ENCODE data around the gene HGS. TPM values are rescaled to one million over a fixed set of nuclear protein-coding genes. Genes with fewer than 3 reads are reported as not detected.

Gene HGS
- total RNA-seq, 1 donor from 2014 or later = 46.2 TPM

GRCh38 chr17:81708739-81709185 lies 25.0 kb downstream of the HGS start:
- Histone ChIP-seq H3K4me2 (no peak overlapping the region), H2AFZ (replicated peaks) (no peak overlapping the region), H3K9ac (no peak overlapping the region), H3K36me3 (no peaks in the 10 kb centered on the region), H3K4me3 (no peak overlapping the region), H3K9me3 (ENCODE audit: low read depth) (no peaks in the 10 kb centered on the region), H3F3A (ENCODE audit: low read depth) (peaks cover 46% of the 10 kb centered on the region), H3K4me1 (peaks cover 38% of the 10 kb centered on the region), H4K20me1 (ENCODE audit: low read depth) (peaks cover 17% of the 10 kb centered on the region), H3K27me3 (peaks cover 21% of the 10 kb centered on the region), H3K27ac (peak overlapping the region; percentile 63), H3K79me2 (ENCODE audit: low read depth) (peaks cover 31% of the 10 kb centered on the region)
- Mint-ChIP-seq H3K9me3 (no peaks in the 10 kb centered on the region), H3K36me3 (peaks cover 13% of the 10 kb centered on the region), H3K27me3 (ENCODE audit: insufficient read depth, low read depth) (peaks cover 4% of the 10 kb centered on the region), H3K4me3 (peak overlapping the region; percentile 27), H3K27ac (no peak overlapping the region), H3K4me1 (peaks cover 26% of the 10 kb centered on the region)
- TF ChIP-seq EZH2phosphoT487 (IDR thresholded peaks at IDR 0.05) = no peak
- no peak for TF ChIP-seq EZH2 (IDR thresholded peaks at IDR 0.05)
- TF ChIP-seq, protein P1, sequence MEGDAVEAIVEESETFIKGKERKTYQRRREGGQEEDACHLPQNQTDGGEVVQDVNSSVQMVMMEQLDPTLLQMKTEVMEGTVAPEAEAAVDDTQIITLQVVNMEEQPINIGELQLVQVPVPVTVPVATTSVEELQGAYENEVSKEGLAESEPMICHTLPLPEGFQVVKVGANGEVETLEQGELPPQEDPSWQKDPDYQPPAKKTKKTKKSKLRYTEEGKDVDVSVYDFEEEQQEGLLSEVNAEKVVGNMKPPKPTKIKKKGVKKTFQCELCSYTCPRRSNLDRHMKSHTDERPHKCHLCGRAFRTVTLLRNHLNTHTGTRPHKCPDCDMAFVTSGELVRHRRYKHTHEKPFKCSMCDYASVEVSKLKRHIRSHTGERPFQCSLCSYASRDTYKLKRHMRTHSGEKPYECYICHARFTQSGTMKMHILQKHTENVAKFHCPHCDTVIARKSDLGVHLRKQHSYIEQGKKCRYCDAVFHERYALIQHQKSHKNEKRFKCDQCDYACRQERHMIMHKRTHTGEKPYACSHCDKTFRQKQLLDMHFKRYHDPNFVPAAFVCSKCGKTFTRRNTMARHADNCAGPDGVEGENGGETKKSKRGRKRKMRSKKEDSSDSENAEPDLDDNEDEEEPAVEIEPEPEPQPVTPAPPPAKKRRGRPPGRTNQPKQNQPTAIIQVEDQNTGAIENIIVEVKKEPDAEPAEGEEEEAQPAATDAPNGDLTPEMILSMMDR (IDR thresholded peaks at IDR 0.05) = no peak
- DNase-seq (ENCODE audit: low spot score) = no peak

GRCh38 chr17:81710514-81711308 lies 26.9 kb downstream of the HGS start:
- Histone ChIP-seq H3K4me1 (peaks cover 33% of the 10 kb centered on the region), H3K36me3 (no peaks in the 10 kb centered on the region), H3F3A (ENCODE audit: low read depth) (peaks cover 39% of the 10 kb centered on the region), H3K27me3 (peaks cover 21% of the 10 kb centered on the region), H3K9me3 (ENCODE audit: low read depth) (no peaks in the 10 kb centered on the region), H4K20me1 (ENCODE audit: low read depth) (peaks cover 23% of the 10 kb centered on the region), H3K4me3 (peak overlapping the region; percentile 94), H3K27ac (no peak overlapping the region), H3K79me2 (ENCODE audit: low read depth) (peaks cover 12% of the 10 kb centered on the region), H2AFZ (replicated peaks) (no peak overlapping the region), H3K9ac (no peak overlapping the region), H3K4me2 (peak overlapping the region; percentile 100)
- Mint-ChIP-seq H3K9me3 (no peaks in the 10 kb centered on the region), H3K27me3 (ENCODE audit: insufficient read depth, low read depth) (peaks cover 3% of the 10 kb centered on the region), H3K4me3 (peak overlapping the region; percentile 79), H3K4me1 (peaks cover 24% of the 10 kb centered on the region), H3K27ac (no peak overlapping the region), H3K36me3 (peaks cover 9% of the 10 kb centered on the region)
- TF ChIP-seq EZH2 (IDR thresholded peaks at IDR 0.05) (no peak), EZH2phosphoT487 (IDR thresholded peaks at IDR 0.05) (no peak)
- peak; percentile 49 for DNase-seq (ENCODE audit: low spot score)

- H3K9ac ChIP-seq = peak within 1 kb of the TSS; percentile 58
- H3K4me3 ChIP-seq = peak within 1 kb of the TSS; percentile 94
- TF ChIP-seq EZH2phosphoT487 (IDR thresholded peaks at IDR 0.05) (peak; percentile 28), EZH2 (IDR thresholded peaks at IDR 0.05) (peak; percentile 36)
- TF ChIP-seq, protein P1 (IDR thresholded peaks at IDR 0.05) = peak; percentile 21
- peaks cover under 1% of the 10 kb centered on the region for H3K36me3 Mint-ChIP-seq
- H3K27me3 ChIP-seq = peaks cover 21% of the 10 kb centered on the region
- H3F3A ChIP-seq (ENCODE audit: low read depth) = peaks cover 39% of the 10 kb centered on the region
- H3K9me3 ChIP-seq (ENCODE audit: low read depth) = no peaks in the 10 kb centered on the region
- H3K36me3 ChIP-seq = no peaks in the 10 kb centered on the region
- peak within 1 kb of the TSS; percentile 94 for H3K4me3 Mint-ChIP-seq
- no peak within 1 kb of the TSS for H3K27ac ChIP-seq
- peaks cover 23% of the 10 kb centered on the region for H4K20me1 ChIP-seq (ENCODE audit: low read depth)
- DNase-seq (ENCODE audit: low spot score) = peak; percentile 93
- peaks cover 24% of the 10 kb centered on the region for H3K4me1 Mint-ChIP-seq
- no peak within 1 kb of the TSS for H3K27ac Mint-ChIP-seq
- H3K4me1 ChIP-seq = peaks cover 33% of the 10 kb centered on the region
- H3K79me2 ChIP-seq (ENCODE audit: low read depth) = peaks cover 12% of the 10 kb centered on the region
- peak within 1 kb of the TSS; percentile 95 for H2AFZ ChIP-seq (replicated peaks)
- peaks cover 3% of the 10 kb centered on the region for H3K27me3 Mint-ChIP-seq (ENCODE audit: insufficient read depth, low read depth)
- no peaks in the 10 kb centered on the region for H3K9me3 Mint-ChIP-seq
- H3K4me2 ChIP-seq = peak within 1 kb of the TSS; percentile 100
These were observed 28.1 kb downstream of the HGS start, which contains the start of gene SLC25A10 for GRCh38 chr17:81711814-81712467. SLC25A10 (plus strand) TSS chr17:81712284; CDS start chr17:81712427, 143 bp downstream.

Measured in neural progenitor cell (in vitro differentiated cells).